Stomach (tissue), 9 donors: ENCODE results near the gene TEKTIP1. TPM values are rescaled to one million over a fixed set of nuclear protein-coding genes. Genes with fewer than 3 reads are reported as not detected.

Experiments
- DNase-seq, 2 donors: peaks; one replicate each; pipeline versions ENCODE4 v3.0.0 to v3.0.0-alpha.2; 2013 to 2019
- H3K27ac ChIP-seq, 5 donors: fragments of 200-600 bp in 4 of 5; sonication (generic) in 4 of 5; one replicate each; pipeline ENCODE4 v1.5.1; 2013 to 2019; ENCODE audit warnings: mild to moderate bottlenecking in 1 of 5, moderate library complexity in 1 of 5
- H3K27me3 ChIP-seq, 3 donors: fragments of 200-600 bp; sonication (generic); one replicate each; pipeline ENCODE4 v1.5.1; 2017 to 2019; ENCODE audit warnings: mixed run types in 1 of 3
- H3K36me3 ChIP-seq, 4 donors: fragments of 200-600 bp; sonication (generic); 1 replicate in 3 of 4; 2 replicates in 1 of 4; pipeline ENCODE4 v1.5.1; 2016 to 2019
- H3K4me1 ChIP-seq, 4 donors: fragments of 200-600 bp; sonication (generic); one replicate each; pipeline ENCODE4 v1.5.1; 2016 to 2019
- H3K4me3 ChIP-seq, 4 donors: fragments of 200-600 bp; sonication (generic) in 3 of 4; one replicate each; pipeline ENCODE4 v1.5.1; 2016 to 2019; ENCODE audit warnings: mild to moderate bottlenecking in 1 of 4
- H3K9me3 ChIP-seq, 4 donors: fragments of 200-600 bp; sonication (generic); one replicate each; pipeline ENCODE4 v1.5.1; 2016 to 2019
- CTCF ChIP-seq, 7 experiments: fragments of 450-650 bp in 4 of 7; fragments of 200-600 bp in 3 of 7; sonication (generic) in 3 of 7; IDR thresholded peaks; one replicate each; pipeline ENCODE4 v1.5.1; 2016 to 2019; ENCODE audit warnings: antibody characterized with exemption in 7 of 7, control low read depth in 2 of 7, mild to moderate bottlenecking in 1 of 7
- EP300 ChIP-seq: sonication (generic); formaldehyde crosslinking; IDR thresholded peaks from one replicate; pipeline ENCODE4 v1.6.1; 2017; ENCODE audit warnings: antibody characterized with exemption
- POLR2A ChIP-seq, 4 donors: fragments of 450-650 bp; IDR thresholded peaks; one replicate each; pipeline ENCODE4 v1.6.1; 2016; ENCODE audit warnings: antibody characterized with exemption in 4 of 4, control low read depth in 2 of 4, mild to moderate bottlenecking in 1 of 4, moderate library complexity in 1 of 4
- POLR2AphosphoS5 ChIP-seq, 3 donors: sonication (generic); formaldehyde crosslinking; IDR thresholded peaks; one replicate each; pipeline ENCODE4 v1.6.1; 2016; ENCODE audit warnings: antibody characterized with exemption in 3 of 3
- WGBS, 5 donors: extraction: QIAGEN DNeasy Blood & Tissue Kit in 3 of 5; methylation state at CpG; one replicate each; pipeline versions ENCODE4 v1.1.5 to v1.1.7; 2013 to 2018; 5-methylcytosine and 5-hydroxymethylcytosine counted together
- intact Hi-C: fragments of 100-400 bp; cut with DNase I; formaldehyde crosslinking; loops from one replicate; pipeline ENCODE4 v1.15.1; 2023; ENCODE audit warnings: low total_unique reads
- polyA plus RNA-seq, 3 donors: library from polyadenylated mRNA; stranded (reverse); fragments of 200-250 nt; gene quantifications; one replicate each; pipeline ENCODE4 v1.2.3, GENCODE V29; 2013
- total RNA-seq, 5 donors: library from RNA; depleted of rRNA; stranded (reverse); fragments of >200 nt; gene quantifications; one replicate each; pipeline versions ENCODE4 v1.1.0 to v1.2.3, GENCODE V29; 2014 to 2016
- donor health status: healthy with polysubstance abuse.
- donor health status: Bipolar disorder and iron deficiency.
- donor health status: healthy.

Gene TEKTIP1
- total and polyA plus RNA-seq, 8 donors, result 0.28 to 1.00 TPM; not detected in 6

GRCh38 chr19:3520166-3521103 is 18.5 kb upstream of the TEKTIP1 start:
- Histone ChIP-seq H3K27me3 (no peaks in the 10 kb centered on the region), H3K36me3 (peaks cover 22 to 66% (median 63%) of the 10 kb centered on the region in 4 donors), H3K9me3 (no peaks in the 10 kb centered on the region), H3K27ac (no peak overlapping the region), H3K4me1 (peaks cover 10 to 42% (median 28%) of the 10 kb centered on the region in 4 donors), H3K4me3 (no peak overlapping the region)
- intact Hi-C loops, result no loop called here
- WGBS, 5 donors, result 71 to 87% (median 83%) methylated on average over 22 to 37 of the region's 37 CpGs
- TF ChIP-seq EP300 (no peak), POLR2AphosphoS5 (IDR thresholded peaks at IDR 0.05) (no peak), POLR2A (IDR thresholded peaks at IDR 0.05) (no peak), CTCF (IDR thresholded peaks at IDR 0.05) (no peak)
- DNase-seq, result peak in 1 of 2 donors; percentile 58

- H3K27ac ChIP-seq, result no peak overlapping the region
- no peaks in the 10 kb centered on the region for H3K27me3 ChIP-seq
- no peak for DNase-seq
- 67 to 92% (median 80%) methylated on average over 7 of the region's 7 CpGs for WGBS, 5 donors
- TF ChIP-seq POLR2AphosphoS5 (IDR thresholded peaks at IDR 0.05), result no peak
- no peak for TF ChIP-seq EP300
- no peak for TF ChIP-seq POLR2A (IDR thresholded peaks at IDR 0.05)
- TF ChIP-seq CTCF (IDR thresholded peaks at IDR 0.05), result no peak
- peaks cover 10 to 36% (median 22%) of the 10 kb centered on the region in 4 donors for H3K4me1 ChIP-seq
- H3K4me3 ChIP-seq, result no peak overlapping the region
- H3K36me3 ChIP-seq, result peaks cover 28 to 72% (median 69%) of the 10 kb centered on the region in 4 donors
- intact Hi-C loops, result no loop called here
- no peaks in the 10 kb centered on the region for H3K9me3 ChIP-seq
These were observed 17.9 kb upstream of the TEKTIP1 start for GRCh38 chr19:3521104-3521445.

- H3K4me3 ChIP-seq, result no peak overlapping the region
- 91 to 96% (median 94%) methylated on average over 31 to 40 of the region's 40 CpGs for WGBS, 5 donors
- no peaks in the 10 kb centered on the region for H3K9me3 ChIP-seq
- H3K27ac ChIP-seq, result no peak overlapping the region
- DNase-seq, result no peak
- intact Hi-C loops, result no loop called here
- H3K36me3 ChIP-seq, result peaks cover 44 to 88% (median 86%) of the 10 kb centered on the region in 4 donors
- H3K4me1 ChIP-seq, result peaks cover 0 to 20% (median 8%) of the 10 kb centered on the region in 4 donors
- H3K27me3 ChIP-seq, result no peaks in the 10 kb centered on the region
- TF ChIP-seq POLR2AphosphoS5 (IDR thresholded peaks at IDR 0.05) (no peak), POLR2A (IDR thresholded peaks at IDR 0.05) (no peak), EP300 (no peak), CTCF (IDR thresholded peaks at IDR 0.05) (no peak)
These were observed 16.3 kb upstream of the TEKTIP1 start for GRCh38 chr19:3522421-3523360.

- no peak overlapping the region for H3K27ac ChIP-seq
- peaks cover 51 to 93% (median 91%) of the 10 kb centered on the region in 4 donors for H3K36me3 ChIP-seq
- H3K27me3 ChIP-seq, result no peaks in the 10 kb centered on the region
- H3K4me1 ChIP-seq, result peaks cover 0 to 14% (median 6%) of the 10 kb centered on the region in 4 donors
- DNase-seq, result no peak
- no peak for TF ChIP-seq CTCF (IDR thresholded peaks at IDR 0.05)
- no peak for TF ChIP-seq POLR2AphosphoS5 (IDR thresholded peaks at IDR 0.05)
- TF ChIP-seq EP300, result no peak
- TF ChIP-seq POLR2A (IDR thresholded peaks at IDR 0.05), result no peak
- 89 to 94% (median 91%) methylated on average over 16 to 21 of the region's 21 CpGs for WGBS, 5 donors
- no peaks in the 10 kb centered on the region for H3K9me3 ChIP-seq
- intact Hi-C loops, result no loop called here
- H3K4me3 ChIP-seq, result no peak overlapping the region
These were observed 15.5 kb upstream of the TEKTIP1 start for GRCh38 chr19:3523361-3524077.
